Common myeloid progenitor, CD34-positive (primary cell): ENCODE measurements around the gene TBC1D3H. TPM values are rescaled to one million over a fixed set of nuclear protein-coding genes. Genes with fewer than 3 reads are reported as not detected.
"Not testable (repeated sequence)": the region's sequence is repeated elsewhere in the genome, so short reads cannot be mapped to it uniquely, and the experiment has no call there.

Experiments used
- CTCF ChIA-PET: fragments of 350-600 bp; sonication (Branson Sonifier 250); formaldehyde crosslinking; loops from one replicate; lab custom pipeline; 2021; ENCODE audit warnings: antibody characterized with exemption; lab: Charles Lee
- POLR2A ChIA-PET: fragments of 350-600 bp; sonication (Branson Sonifier 250); formaldehyde crosslinking; loops from one replicate; lab custom pipeline; 2021; ENCODE audit warnings: antibody characterized with exemption; lab: Charles Lee
- DNase-seq, 3 donors: peaks; one replicate each; pipeline versions ENCODE4 v3.0.0 to v3.0.0-alpha.2; 2013
- H3K27ac ChIP-seq, 2 experiments: 1 replicate in 1 of 2; 2 replicates in 1 of 2; pipeline ENCODE4 v1.7.0; 2013; ENCODE audit warnings: inconsistent platforms in 2 of 2, low read length in 2 of 2, mild to moderate bottlenecking in 2 of 2, low read depth in 1 of 2, moderate library complexity in 1 of 2; ENCODE audit not compliant: severe bottlenecking in 2 of 2, insufficient read depth in 1 of 2, poor library complexity in 1 of 2
- H3K27me3 ChIP-seq, 5 experiments: replicated peaks in 2 of 5; 1 replicate in 3 of 5; 2 replicates in 2 of 5; pipeline versions ENCODE4 v1.6.1 to v1.7.0; 2013; ENCODE audit warnings: low read length in 4 of 5, mild to moderate bottlenecking in 2 of 5, moderate library complexity in 2 of 5, inconsistent platforms in 1 of 5; ENCODE audit not compliant: insufficient read depth in 5 of 5, control insufficient read depth in 4 of 5
- H3K36me3 ChIP-seq, 4 experiments: 1 replicate in 2 of 4; 2 replicates in 2 of 4; pipeline versions ENCODE4 v1.6.1 to v1.7.0; 2013; ENCODE audit warnings: low read length in 3 of 4, control low read depth in 1 of 4, mild to moderate bottlenecking in 1 of 4; ENCODE audit not compliant: control insufficient read depth in 4 of 4, insufficient read depth in 4 of 4
- H3K4me1 ChIP-seq, 4 experiments: 1 replicate in 3 of 4; 2 replicates in 1 of 4; pipeline versions ENCODE4 v1.6.1 to v1.7.1; 2013; ENCODE audit warnings: low read length in 3 of 4, mild to moderate bottlenecking in 3 of 4, control low read depth in 1 of 4, inconsistent platforms in 1 of 4, moderate library complexity in 1 of 4; ENCODE audit not compliant: control insufficient read depth in 4 of 4, insufficient read depth in 4 of 4; ENCODE audit errors: control extremely low read depth in 1 of 4
- H3K4me3 ChIP-seq, 7 experiments: 1 replicate in 4 of 7; 2 replicates in 3 of 7; pipeline versions ENCODE4 v1.5.1 to v1.7.0; 2013; ENCODE audit warnings: mild to moderate bottlenecking in 7 of 7, low read length in 6 of 7, moderate library complexity in 6 of 7, inconsistent platforms in 2 of 7, low read depth in 2 of 7, control low read depth in 1 of 7; ENCODE audit not compliant: insufficient read depth in 4 of 7, control insufficient read depth in 1 of 7; ENCODE audit errors: extremely low read depth in 1 of 7
- H3K9me3 ChIP-seq, 5 experiments: 1 replicate in 4 of 5; 2 replicates in 1 of 5; pipeline versions ENCODE4 v1.6.1 to v1.7.1; 2013; ENCODE audit warnings: low read length in 4 of 5, mild to moderate bottlenecking in 2 of 5, inconsistent platforms in 1 of 5, low read depth in 1 of 5, moderate library complexity in 1 of 5; ENCODE audit not compliant: control insufficient read depth in 4 of 5, insufficient read depth in 2 of 5; ENCODE audit errors: control extremely low read depth in 1 of 5
- WGBS: methylation state at CpG from one replicate; pipeline ENCODE4 v1.1.5; 2013; ENCODE audit not compliant: insufficient coverage; 5-methylcytosine and 5-hydroxymethylcytosine counted together
- polyA plus RNA-seq: library from polyadenylated mRNA; unstranded; fragments of 120-200 nt; gene quantifications from one replicate; pipeline ENCODE4 v1.2.1, GENCODE V29; 2013

The TBC1D3H gene
- polyA plus RNA-seq, result not detected

DNA sequence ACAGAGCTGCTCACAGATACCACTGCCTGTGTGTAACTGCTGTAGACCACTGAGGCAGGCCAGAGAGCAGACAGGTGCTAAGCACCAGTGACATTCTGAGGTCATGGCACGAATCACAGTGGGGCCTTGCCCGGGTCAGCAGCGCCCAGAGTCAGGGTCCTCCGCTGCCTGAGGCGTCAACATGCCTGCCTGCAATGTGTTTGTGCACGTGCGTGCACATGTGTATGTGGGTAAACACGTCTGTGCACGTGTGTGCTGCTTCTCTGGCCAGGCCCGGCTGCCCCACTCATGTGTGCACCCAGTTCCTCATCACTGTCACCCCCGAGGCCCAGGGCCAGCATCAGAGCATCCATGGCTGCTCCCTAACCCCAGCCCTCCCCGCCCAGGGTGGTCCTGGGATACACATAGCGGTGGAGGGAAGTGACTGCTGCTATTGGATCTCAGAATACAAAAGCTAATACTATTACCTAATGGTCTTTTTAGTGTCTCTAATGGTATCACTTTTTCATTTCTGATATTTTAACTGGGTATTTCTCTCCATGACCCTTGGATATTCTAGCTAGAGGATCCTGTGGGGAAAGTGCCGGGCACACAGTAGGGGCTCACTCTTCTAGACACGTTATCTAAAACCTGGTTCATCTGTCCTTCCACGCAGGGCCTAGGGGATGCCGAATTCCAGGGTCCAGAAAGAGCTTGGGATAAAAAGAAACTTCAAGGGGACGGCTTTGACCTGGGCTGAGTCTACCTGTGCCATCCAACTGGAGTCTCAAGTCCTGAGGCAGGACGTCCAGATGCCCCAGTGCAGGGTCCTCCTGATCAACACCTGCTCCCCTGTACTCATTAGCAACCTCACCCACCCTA is at the start of gene TBC1D3H:
Gene TBC1D3H (minus strand): TSS at position 51 of the 861 bp plus-strand sequence. CDS start 1,540 bp downstream, outside the sequence.
- H3K27ac ChIP-seq, CTCF ChIA-PET, H3K36me3 ChIP-seq, DNase-seq, H3K27me3 ChIP-seq, POLR2A ChIA-PET, H3K9me3 ChIP-seq, H3K4me1 ChIP-seq, H3K4me3 ChIP-seq: not testable (repeated sequence)
- 92% methylated on average over 4 of the region's 19 CpGs for WGBS

DNA sequence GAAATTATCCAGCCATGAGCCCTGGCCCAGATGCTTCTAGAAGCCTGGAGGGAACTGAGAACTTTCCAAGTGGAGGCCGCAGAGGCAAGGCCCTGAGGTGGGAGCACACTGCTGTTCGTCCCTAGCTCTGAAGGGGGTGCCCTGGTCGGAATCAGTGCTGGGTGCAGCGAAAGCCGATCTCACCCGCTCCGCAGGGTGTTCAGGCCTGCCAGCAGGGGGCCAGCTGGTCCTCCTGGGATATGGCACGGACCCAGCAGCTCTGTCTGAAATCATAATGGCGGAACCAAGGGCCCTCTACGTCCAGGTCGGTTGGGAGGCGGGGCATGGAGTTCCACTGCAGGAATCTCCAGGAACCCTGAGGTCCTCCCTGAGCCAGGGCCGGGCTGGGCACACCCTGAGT is 40.7 kb upstream of the TBC1D3H start:
- H3K27ac ChIP-seq, H3K4me3 ChIP-seq, CTCF ChIA-PET, DNase-seq, POLR2A ChIA-PET, H3K4me1 ChIP-seq, H3K36me3 ChIP-seq, H3K9me3 ChIP-seq, H3K27me3 ChIP-seq: not testable (repeated sequence)
- no CpG with 5 or more reads among the region's 13 CpGs for WGBS

DNA sequence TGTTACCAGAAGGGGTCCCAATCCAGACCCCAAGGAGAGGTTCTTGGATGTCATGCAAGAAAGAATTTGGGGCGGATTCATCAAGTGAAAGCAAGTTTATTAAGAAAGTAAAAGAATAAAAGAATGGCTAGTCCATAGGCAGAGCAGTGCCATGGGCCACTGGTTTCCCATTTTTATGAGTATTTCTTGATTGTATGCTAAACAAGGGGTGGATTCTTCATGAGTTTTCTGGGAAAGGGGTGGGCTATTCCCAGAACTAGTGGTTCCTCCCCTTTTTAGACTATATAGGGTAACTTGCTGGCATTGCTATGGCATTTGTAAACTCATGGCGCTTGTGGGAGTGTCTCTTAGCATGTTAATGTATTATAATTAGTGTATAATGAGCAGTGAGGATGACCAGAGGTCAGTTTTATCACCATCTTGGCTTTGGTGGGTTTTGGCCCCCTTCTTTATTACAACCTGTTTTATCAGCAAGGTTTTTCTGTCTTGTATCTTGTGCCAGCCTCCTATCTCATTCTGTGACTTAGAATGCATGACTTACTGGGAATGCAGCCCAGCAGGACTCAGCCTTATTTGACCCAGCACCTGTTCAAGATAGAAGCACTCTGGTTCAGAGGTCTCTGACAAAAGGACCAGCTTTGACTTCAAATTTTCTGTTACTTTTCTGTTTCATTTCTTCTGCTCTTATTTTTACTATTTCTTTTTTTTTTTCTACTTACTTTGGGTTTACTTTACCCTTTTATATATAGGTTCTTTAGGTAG is 27.1 kb upstream of the TBC1D3H start:
- CTCF ChIA-PET, H3K4me1 ChIP-seq, H3K9me3 ChIP-seq, DNase-seq, H3K27me3 ChIP-seq, POLR2A ChIA-PET, H3K36me3 ChIP-seq, H3K27ac ChIP-seq, H3K4me3 ChIP-seq: not testable (repeated sequence)
- no CpG with 5 or more reads among the region's 2 CpGs for WGBS

DNA sequence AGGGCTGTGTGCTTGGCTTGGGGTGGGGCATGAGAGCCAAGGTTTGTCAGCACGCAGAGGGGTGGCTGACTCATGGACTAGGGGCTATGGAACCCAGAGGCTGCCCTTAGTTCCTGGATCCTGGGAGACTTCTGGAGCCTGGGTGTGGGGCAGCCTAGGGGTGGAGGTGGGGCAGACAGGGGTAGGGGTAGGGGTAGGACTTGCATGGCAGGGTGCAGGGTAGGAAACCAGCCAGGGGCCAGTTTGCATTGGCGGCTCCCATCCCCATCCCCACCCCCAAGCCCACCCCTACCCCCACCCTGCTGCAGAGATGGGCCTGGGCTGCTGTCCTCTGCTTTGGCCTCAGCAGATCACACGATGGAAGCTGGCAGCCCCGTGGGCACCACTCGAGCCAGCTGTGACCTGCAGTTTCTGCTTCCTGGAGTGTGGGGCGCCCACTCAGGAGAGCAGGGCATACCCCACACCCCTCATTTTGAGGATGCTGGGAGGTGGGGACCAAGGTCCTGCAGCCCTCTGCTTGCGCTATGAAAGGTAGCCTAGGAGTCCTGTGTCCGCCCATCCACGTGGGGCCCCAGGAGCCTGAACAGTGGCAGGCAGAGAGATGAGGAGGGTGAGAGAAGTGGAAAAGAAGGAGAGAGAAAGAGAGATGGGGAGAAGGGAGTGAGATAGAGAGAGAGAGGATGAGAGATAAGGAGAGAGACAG is 2.9 kb upstream of the TBC1D3H start:
- CTCF ChIA-PET, H3K27ac ChIP-seq: not testable (repeated sequence)

DNA sequence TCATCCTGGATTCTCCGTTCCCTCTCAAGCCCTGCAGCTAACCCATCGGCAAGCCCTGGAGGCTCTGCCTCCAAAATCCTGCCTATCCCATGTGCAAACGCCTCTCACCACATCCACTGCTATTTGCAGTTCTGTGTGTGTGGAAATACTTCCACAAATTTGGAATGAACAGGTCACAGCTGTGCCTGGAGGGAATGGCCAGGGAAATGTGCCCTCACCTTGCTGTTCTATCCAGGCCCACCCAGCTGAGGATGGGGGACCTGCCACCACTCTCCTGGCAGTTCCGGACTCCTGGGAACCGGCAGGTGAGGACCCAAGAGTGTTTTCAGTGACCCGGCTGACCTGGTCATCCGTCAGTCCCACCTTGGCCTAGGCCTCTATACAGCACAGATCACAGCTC is 12.3 kb downstream of the TBC1D3H start:
- POLR2A ChIA-PET, H3K4me3 ChIP-seq, H3K36me3 ChIP-seq, H3K4me1 ChIP-seq, DNase-seq, CTCF ChIA-PET, H3K27ac ChIP-seq, H3K9me3 ChIP-seq, H3K27me3 ChIP-seq: not testable (repeated sequence)
- no CpG with 5 or more reads among the region's 7 CpGs for WGBS

More for the DNA sequence above, 2.9 kb upstream of the TBC1D3H start:
- DNase-seq, H3K9me3 ChIP-seq, H3K4me3 ChIP-seq, H3K27me3 ChIP-seq, H3K4me1 ChIP-seq, H3K36me3 ChIP-seq, POLR2A ChIA-PET: not testable (repeated sequence)
- no CpG with 5 or more reads among the region's 9 CpGs for WGBS

DNA sequence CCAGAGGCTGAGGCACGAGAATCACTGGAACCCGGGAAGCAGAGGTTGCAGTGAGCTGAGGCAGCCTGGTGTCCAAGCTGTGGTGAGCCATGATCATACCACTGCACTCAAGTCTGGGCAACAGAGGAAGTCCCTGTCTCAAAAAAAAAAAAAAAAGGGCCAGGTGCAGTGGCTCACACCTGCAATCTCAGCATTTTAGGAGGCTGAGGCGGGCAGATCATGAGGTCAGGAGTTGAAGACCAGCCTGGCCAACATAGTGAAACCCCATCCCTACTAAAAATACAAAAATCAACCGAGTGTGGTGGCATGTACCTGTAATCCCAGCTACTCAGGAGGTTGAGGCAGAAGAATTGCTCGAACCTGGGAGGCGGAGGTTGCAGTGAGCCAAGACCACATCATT is 25.7 kb downstream of the TBC1D3H start:
- POLR2A ChIA-PET, H3K27ac ChIP-seq, H3K4me3 ChIP-seq, CTCF ChIA-PET, H3K4me1 ChIP-seq, H3K27me3 ChIP-seq, H3K36me3 ChIP-seq, DNase-seq, H3K9me3 ChIP-seq: not testable (repeated sequence)
- WGBS, result no CpG with 5 or more reads among the region's 6 CpGs
